Urothelium cell line (cell line): Measurements from ENCODE around the gene FRMD5.

Experiments used
- DNase-seq: peaks from one replicate; pipeline ENCODE4 v3.0.0; 2011; ENCODE audit warnings: low spot score, mixed read lengths
- FAIRE-seq: peaks from 2 replicates; lab custom pipeline; 2011; peaks lifted over from hg19 to GRCh38; lab: Jason Lieb, UNC

The FRMD5 gene

DNA sequence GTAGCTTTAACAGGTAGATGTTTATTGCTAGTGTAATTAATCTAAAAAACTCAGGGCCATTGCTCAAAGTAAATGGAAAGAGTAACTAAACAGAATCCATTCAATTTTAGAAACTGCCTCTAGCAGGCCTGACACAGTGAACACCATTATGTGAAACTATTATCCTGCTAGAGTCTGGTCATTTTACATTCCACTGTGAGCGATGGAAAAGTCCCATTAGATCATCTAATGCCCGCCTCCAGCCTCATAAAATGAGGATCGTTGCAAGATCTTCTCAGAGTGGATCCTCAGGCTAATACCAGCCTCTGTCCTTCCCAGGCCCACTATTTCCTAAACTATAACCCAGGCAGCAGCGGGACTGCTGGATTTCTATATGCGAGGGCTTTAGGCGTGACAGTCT, 260.6 kb downstream of the FRMD5 start:
- FAIRE-seq (no peak), DNase-seq (no peak)

DNA sequence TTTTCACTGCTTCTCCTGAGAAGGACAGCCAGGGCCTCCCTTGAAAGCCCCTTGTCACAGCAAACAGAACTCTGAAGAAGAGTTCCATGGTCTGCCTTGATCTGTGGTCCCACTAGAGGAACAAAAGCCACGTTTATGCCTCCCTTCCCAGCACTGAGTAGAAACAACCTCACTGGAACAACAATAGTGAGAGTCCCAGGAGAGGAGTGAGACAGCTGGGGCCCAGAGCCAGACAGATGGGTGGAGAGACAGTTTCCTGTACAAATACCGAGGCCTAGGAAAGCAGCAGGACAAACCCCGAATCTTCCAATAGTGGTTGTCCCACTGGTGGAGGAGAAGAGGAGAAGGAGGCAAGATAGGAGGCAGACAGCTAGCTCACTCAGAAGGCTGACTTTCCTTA, 262.2 kb downstream of the FRMD5 start:
- FAIRE-seq = no peak

DNA sequence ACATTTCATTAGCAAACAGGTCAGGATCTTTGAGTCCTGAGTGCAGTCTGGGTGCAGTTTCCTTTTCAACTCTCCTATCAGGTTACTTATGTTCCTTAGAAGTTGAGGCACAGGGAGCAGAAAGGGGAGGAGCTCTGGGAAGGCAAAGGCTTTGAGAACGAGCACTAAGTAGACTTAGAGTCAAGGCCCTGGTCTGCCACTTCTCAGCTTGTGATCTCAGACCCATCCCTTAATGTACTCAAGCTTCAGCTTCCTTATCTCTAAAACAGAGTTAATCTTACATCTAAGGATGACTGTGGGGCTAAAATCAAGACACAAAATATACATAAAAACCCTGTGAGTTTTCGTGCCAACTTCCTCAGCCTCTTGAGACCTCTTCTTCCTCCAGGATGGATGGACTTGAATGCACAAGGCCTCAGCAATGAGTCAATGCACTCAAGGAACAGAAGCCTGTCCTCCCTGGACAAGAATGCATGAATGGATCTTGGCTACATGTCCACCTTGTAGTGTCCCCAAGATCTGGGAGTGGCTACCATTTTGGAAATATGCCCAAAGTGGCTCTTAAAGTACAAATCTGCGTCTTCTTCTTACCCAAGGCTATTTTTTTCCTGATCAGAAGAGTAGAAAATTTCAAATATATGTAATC, 263.2 kb downstream of the FRMD5 start:
- FAIRE-seq (no peak), DNase-seq (no peak)

More for the DNA sequence above, 262.2 kb downstream of the FRMD5 start:
- no peak for DNase-seq

DNA sequence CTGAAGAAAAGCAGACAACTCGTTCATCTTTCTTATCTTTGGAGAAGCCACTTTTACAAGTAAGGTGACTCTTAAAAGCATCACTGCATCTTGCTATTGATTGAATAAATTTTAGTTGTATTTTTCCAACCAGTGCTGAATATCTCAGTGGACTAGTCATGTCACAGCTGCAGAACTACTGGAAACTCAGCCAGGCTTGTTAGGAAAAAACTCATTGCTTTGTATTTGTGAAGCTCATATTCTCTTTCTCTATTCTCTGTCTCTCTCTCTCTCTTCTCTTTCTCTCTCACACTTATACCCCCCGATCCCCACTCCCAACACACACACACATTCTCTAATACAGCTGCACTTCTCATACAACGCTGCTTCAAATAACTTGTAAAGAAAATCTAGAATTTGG, 264.0 kb downstream of the FRMD5 start:
- FAIRE-seq (no peak), DNase-seq (no peak)

DNA sequence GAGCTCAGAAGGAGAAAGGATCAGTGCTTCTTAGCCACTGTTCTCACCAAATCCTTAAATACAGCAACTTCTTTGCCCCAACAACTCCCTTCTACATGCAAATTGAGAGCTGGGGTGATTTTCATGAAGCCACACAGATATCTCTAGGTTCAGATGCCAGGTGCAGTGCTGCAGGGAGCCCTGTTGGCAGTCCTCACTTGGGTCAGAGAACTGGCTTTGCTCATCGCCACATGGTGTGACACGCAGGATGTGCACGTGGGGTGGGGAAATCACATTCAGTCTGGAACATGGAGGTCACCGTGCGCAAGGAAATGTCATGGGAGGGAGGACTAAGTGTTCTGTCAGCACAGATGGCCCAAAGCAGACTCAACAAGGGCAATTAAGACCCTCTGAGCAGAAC, 264.5 kb downstream of the FRMD5 start:
- DNase-seq (no peak), FAIRE-seq (peak; percentile 52)

DNA sequence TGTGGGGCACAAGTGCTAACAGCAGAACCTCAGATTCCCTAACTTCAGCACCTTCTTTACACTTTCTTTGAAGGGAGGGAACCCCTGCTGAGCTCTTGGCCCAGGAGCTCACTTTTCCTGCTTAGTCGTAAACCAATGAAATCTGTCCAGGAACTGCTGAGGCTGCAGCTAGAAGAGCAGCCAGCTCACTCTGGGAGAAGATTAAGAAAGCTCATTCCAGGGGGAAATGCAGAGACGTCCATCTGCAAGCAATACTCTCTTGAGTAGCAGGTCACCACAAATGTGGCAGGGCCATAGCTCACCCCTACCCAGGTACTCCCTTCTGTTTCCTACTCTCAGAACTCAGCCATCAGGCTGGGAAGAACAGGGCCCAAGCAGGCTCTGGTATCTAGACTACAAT, 265.0 kb downstream of the FRMD5 start:
- FAIRE-seq = no peak

DNA sequence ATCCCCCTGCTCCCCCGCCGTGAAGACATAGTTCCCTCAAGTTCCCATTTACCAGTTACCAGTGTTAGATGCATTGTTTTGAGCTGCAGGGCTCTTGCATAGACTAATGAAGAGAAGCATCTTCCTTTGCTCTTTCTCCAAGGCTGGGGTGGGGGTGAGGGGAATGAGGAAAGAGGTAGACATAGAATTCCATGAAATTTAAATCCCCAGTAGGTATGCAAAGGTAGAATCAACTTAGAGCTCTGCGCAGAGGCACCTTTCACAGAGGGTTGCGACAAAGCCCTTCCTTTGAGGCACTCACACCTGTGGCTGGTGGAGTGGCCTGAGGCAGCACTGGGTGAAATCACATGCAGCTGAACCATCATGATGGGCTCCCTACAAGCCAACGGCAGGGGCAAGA, 266.9 kb downstream of the FRMD5 start:
- no peak for FAIRE-seq

More for the DNA sequence above, 265.0 kb downstream of the FRMD5 start:
- DNase-seq = no peak

DNA sequence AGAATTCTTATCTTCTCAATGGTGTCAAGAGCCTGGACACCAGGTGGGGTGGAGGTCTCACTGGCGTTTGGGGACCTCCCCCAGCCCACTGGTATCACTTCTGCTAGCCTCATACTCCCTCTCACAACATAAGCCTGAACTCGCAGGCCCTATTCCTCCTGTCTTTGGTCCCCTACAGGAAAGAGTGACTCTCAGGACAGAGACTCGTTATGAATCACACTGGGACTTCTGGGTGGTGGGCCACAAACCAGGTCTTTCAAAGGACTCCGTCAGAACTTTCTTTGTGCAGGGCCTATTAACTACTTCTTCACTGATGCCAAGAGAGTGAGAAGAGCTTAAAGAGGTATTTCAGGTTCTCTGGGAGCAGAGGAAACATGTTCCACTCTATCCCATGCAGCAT, 267.9 kb downstream of the FRMD5 start:
- DNase-seq (no peak), FAIRE-seq (no peak)

More for the DNA sequence above, 266.9 kb downstream of the FRMD5 start:
- no peak for DNase-seq

DNA sequence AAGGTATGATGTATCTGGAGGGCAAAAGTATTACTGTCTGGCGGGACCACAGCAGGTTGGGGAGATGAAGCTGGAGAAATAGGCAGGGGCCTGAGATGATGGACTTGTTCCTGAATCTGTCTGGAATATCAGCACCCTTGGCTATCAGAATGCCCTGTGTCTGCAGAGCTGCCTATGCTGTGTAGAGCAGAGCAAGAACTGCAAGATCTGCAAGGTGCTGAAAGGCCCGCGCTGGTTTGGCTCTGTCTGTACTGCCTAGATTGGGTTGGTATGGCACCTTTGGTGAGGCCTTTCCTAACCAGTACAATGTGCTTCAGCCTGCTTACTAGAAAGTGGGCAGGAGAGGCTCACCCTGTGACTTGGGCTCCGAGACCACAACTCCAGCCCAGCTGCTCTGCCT, 271.5 kb downstream of the FRMD5 start:
- FAIRE-seq = no peak

DNA sequence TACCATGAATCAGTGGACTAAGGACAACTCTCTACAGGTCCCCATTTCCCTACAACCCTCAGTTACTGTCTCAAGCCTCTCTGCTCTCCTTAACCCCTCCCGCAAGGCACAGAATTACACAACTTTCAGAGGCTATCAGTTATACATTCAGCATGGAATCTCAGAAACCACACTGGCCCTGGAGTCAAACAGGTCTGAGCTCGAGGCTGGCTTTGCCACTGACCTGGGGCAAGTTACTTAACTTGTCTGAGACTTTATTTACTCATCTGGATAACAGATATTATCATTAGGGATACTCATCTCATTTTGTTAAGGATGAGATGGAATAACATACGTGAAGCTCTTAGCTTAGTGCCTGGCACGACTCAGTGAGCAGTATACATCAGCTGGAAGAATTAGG, 273.1 kb downstream of the FRMD5 start:
- DNase-seq = no peak

More for the DNA sequence above, 271.5 kb downstream of the FRMD5 start:
- DNase-seq = no peak

DNA sequence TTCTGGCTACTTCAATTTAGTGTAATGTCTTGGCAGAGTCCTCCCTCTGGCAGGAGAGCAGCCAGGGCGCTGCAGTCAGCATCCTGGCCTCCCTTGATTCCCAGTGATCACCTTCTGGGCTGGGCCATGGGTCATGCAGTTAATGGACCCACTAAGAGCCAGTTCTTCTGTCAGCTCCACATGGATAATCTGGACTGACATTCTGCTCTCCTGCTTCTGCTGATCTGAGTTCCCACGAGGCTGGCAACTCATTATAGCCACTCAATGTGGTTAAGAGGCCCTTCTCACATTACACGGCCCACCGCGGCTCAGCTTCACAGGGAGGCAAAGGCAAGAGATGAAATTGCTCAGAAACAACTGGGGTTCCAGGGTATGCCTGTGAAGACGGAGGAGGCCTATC, 274.3 kb downstream of the FRMD5 start:
- FAIRE-seq (no peak), DNase-seq (no peak)

More for the DNA sequence above, 273.1 kb downstream of the FRMD5 start:
- no peak for FAIRE-seq

DNA sequence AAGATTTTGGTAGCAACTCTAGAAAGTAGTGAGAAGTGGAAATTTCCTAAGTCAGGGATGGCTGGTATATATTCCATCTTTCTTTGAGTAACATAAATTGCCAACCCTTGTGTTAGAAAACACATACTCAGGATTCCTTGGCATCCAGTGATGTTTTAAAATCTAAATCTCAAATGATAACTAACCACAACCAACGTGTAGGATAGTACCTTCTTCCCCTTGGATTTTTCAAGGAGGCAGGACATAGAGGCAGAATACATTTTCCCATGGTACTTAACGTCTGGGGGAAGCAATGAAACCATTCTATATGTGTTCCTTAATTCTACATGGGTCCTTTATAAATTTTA, 274.8 kb downstream of the FRMD5 start:
- DNase-seq = no peak
- FAIRE-seq = no peak

DNA sequence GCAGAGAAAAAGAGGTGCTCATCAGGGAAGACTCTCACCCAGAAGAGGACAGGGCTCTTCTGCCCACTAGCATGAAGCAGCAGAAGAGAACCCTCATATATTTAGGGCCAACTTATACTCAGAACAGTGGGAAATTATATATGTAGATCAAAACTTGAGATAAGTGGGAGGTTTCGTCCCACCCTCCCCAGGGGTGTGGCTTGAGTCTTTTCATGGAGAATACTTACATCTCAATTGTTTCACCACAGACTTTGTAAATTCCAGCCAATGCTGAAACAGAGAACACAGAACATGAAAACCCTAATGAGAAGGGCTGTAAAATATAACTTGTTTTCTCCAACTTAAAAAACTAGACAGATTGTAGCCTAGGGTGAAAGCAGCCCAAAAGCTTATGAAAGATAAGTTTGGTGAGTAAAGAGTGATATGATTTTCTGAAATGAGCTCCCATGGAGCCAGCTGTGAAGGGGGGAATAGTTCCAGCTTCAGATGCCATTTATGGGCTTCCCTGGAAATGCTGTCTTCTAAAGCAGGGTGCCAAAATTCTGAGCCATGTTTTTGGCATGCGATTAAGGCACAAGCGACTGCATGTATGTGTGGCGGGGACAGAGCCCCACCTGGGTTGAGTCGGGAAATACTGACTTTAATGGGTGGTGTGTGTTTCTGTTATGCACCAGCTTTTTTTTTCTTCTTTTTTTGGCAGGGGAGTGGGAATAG, 275.4 kb downstream of the FRMD5 start:
- DNase-seq = no peak
- FAIRE-seq = no peak

DNA sequence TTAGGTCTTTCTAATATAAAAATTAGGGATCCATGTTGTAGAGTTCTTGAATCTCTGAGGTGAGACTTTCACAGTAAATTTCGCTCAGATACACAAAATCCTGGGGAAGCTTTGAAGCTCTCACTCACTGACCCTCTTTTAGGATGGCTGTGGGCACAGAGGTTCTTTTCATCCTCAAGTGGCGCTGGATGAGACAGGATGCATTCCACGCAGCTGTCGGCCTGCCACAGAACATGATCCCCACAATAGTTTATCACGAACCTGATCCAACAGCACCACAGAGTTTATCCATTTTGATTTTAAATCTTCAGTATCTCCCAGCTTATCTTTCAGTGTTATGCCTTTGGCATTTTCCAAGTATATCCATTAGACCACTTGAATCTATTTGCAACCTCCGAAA, 276.4 kb downstream of the FRMD5 start:
- FAIRE-seq (no peak), DNase-seq (no peak)

DNA sequence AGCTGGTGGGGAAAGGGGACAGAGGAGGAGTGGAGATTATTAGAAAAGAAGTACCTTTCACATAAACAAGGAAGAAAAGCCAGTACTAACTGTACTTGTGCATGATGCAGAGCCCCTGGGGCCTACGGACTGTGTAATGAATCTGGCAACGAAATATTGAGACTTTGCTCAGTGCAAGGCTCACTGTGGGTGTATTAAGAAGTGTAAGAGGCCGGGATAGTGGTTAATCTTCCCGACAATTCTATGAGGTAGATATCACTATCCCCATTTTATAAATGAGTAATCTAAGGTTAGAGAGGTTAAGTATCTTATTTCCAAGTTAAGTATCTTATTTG, 278.8 kb downstream of the FRMD5 start:
- DNase-seq = no peak
- no peak for FAIRE-seq

DNA sequence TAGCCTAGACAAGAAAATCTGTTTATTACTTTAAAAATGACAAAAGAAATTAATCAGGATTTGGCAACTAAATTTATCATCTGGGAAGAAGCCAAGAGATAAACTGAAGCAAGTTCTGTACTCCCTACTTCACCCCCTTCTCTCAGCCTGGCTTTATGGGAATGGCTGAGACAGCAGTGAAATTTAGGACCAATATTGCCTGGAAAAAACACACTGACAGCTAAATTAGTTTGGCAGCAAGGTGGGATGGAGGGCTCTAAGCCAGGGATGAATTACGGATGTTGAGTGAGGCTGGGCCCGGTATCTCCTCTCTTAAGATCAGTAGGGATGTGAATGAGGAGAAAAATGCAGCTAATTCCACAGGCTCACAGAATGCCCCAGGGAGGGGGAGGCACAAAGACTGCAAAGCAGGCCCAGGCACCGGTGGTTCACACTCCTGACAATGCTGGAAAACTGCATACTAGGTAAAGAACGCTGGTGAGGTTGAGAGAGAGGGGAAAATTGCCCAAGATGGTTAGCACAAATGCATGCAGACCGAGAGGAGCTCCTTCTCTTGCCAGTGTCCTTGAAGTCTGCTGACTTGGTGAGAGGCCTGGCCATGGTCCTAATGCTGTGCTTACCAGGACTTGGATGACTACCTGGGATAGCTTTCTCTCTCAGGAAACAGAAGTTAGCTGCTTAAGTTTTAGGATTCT, 279.3 kb downstream of the FRMD5 start:
- FAIRE-seq (no peak), DNase-seq (no peak)

DNA sequence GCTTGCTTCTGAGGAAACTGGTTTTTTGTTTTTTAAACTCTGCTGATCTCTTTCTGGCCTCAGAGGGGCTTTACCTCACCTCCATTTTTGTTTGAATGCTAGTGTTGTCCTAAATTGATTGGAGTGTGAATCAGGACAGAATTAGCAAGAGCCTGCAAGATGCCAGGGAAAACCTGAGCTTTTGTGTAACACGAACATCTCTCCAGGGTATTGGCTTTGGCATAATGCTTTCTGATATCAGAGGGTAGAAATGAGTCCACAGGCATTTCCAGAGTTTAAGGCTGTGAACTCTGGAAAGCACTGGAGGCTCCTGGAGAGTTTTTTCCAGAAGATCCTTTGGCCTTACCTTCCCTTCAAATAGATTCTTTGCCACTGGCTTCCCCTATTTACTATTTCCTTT, 281.1 kb downstream of the FRMD5 start:
- DNase-seq = no peak
- FAIRE-seq = no peak

DNA sequence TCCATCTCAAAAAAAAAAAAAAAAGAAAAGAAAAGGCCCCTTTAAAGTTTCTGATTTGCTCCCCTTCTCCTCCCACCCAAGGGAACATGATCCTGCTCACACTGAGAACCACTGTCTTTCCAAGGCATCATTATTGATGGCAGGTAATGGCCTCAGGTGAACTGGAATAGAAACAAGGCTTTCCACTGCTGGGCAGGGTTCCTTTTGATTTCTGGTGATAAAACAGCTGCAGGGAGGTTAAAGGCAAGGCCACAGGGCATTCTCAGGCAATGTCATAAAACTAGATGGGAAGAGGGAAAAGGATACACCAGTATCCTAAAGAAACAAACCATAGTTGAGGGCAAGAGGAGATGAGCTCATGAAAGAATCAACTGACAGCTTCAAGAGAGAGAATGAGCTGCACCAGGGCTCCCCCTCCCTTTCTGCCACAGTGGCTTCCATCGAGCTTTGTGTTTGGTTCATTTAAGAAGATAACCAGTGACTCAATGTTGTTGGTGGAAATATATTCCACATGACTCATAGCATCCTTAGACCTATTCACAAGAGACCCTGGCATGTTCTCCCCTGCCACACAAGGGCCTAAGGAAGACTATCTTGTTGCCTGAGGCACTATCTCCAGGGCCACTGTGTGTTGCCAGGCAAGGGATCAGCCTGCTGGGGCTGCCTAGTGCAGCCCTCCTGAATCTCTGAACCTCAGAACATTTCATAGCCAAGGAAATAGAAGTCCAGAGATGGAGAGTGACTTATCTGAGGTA, 281.9 kb downstream of the FRMD5 start:
- FAIRE-seq (no peak), DNase-seq (peak; percentile 89)

DNA sequence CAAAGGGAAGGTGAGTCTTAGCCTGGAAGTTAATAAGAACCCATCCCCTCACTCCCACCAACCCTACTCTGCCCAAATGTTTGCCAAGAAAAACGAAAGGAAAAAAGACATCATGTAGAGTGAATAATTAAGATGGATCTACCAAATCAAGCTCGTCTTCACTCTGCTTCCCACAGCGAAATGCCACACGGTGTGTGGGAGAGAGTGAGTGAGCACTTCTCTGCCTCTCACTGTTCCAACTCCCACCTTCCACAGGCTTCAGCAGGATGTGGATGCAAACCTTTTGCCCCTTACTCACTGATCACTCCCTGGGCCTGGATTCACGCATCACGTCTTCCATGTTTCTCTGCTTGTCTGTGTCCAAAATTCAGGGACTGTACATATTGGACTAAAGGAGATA, 282.9 kb downstream of the FRMD5 start:
- no peak for FAIRE-seq
- DNase-seq = no peak

DNA sequence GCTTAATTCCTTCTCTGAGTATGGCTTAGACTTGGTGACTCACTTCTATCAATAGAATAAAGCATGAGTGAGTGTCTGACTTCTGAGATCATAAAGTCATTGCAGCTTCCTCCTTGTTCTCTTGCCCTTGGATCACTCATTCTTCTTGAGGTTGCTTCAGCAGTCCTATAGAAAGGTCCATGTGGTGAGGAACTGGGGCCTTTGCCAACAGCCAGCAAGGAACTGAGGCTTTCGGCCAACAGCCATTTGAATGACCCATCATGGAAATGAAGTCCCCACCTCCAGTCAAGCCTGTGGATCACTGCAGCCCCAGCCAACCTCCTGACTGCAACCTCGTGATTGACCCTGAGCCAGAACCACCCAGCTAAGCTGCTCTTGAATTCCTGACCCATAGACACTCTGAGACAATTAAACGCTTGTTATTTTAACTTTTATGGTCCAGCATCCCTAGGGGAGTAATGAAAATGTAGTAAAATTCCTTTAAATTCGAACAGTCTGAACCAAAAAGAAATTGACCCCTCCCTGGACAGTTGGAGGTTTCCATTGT, 283.8 kb downstream of the FRMD5 start:
- DNase-seq = peak; percentile 57

DNA sequence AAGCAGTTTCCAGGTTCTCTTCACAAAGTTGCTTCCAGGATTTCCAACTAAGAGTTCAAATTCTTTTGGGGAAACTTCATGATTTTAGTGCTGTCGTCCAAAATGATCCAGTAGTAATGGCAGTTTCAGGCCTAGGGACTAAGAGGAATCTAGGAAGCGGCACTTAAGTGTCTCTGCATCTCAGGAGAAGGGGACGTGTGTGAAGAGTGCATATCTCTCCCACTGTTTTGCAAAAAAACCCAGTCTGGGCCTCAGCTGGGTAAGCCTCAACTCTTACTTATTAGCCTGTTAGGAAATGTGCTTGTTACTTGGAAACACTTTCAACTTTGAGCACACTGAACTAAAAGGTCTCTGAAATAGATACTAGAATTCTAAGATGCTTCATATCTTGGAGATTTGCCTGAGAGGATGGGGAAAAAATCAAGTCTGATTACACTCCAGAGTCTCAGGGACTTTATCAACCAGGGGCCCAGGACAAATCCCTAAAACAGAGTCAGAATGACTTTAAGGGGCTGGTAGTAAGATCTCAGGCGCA, 286.5 kb downstream of the FRMD5 start:
- no peak for DNase-seq
- no peak for FAIRE-seq

More for the DNA sequence above, 283.8 kb downstream of the FRMD5 start:
- FAIRE-seq = no peak
